HG02852 (cell line): ENCODE results near the gene SPACA1.
"Not testable (repeated sequence)": the region's sequence is repeated elsewhere in the genome, so short reads cannot be mapped to it uniquely, and the experiment has no call there.

Experiments used
- ATAC-seq: cut with Tn5 transposase; IDR thresholded peaks from one replicate; pipeline ENCODE4 v1.9.1; 2021; ENCODE audit warnings: mild to moderate bottlenecking, moderate library complexity; ENCODE audit not compliant: unreplicated experiment

Gene SPACA1, protein sequence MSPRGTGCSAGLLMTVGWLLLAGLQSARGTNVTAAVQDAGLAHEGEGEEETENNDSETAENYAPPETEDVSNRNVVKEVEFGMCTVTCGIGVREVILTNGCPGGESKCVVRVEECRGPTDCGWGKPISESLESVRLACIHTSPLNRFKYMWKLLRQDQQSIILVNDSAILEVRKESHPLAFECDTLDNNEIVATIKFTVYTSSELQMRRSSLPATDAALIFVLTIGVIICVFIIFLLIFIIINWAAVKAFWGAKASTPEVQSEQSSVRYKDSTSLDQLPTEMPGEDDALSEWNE

DNA sequence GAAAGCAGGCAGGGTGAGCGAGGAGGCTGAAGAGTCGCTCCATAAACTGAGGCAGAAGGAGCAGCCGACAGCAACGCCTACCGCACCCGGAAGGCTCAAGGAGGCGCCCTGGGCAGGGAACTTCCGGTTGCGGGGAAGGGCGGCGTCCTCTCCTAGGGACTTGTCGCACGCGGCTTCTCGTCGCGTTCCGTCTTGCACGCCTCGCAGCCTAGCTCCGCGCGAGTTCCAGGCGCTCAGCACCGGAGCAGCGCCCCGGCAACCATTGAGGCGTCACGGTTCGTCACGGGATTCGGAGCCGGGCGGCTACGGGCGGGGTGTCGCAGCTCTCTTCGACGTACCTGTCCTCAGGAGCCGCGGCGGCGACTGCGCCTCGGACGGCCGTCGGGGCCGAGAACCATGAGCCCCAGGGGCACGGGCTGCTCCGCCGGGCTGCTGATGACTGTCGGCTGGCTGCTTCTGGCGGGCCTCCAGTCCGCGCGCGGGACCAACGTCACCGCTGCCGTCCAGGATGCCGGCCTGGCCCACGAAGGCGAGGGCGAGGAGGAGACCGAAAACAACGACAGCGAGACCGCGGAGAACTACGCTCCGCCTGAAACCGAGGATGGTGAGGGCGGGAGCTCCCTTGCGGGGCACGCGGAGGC is at the start of gene SPACA1:
TSS of gene SPACA1 (plus strand) at position 332 of the 641 bp plus-strand sequence. CDS start at position 397, 65 bp downstream.
- no peak for ATAC-seq

DNA sequence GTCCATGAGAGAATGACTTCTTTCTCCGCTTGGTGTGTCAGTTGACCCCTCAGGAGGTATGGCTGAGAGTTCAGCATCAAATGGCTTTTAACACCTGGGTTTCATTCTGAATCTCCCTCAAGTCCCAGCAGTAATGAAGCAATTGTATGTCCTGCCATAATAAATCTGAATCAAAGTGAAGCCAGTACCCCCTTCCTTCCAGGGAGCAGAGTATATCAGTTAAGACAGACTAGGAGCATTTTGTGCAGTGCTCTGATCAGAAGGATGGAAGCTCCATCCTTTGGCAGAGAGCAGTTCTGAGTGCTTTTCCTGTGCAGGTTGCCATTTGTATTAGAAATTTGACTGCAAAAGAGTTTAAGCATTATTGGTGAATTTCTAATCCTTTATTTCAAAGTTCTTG is 46.9 kb upstream of the SPACA1 start:
- no peak for ATAC-seq

DNA sequence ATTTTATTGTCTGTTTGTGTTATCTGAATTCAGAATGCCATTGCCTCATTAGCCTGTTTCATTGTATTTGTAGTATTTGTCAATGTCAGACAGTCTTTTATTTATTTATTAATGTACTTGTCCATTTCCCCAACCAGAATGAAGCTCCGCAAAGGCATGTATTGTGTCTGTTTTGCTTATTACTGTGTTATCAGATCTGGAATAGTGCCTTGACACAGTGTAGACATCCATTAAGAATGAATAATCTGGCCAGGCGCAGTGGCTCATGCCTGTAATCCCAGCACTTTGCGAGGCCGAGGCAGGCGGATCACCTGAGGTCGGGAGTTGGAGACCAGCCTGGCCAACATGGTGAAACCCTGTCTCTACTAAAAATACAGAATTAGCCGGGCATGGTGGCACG is 46.4 kb upstream of the SPACA1 start:
- not testable (repeated sequence) for ATAC-seq

DNA sequence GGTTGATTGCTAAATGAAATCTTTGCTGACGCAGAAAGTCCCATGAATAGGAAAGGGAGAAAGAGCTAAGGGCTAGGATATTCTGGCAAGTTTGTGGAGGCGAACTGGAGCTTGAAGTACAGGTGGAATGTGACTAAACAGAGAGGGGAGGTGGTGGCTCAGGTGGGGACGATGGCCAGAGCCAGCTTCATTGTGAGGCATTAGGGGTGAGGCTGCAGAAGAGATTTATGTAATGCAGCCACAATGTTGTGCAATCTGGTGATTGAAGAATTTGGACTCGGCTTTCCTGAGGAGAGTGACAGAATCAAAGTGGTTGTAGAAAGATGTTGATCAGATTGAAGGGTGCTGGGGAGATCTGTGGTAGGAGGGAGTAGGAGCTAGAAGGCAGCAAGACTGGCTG is 42.9 kb upstream of the SPACA1 start:
- no peak for ATAC-seq

DNA sequence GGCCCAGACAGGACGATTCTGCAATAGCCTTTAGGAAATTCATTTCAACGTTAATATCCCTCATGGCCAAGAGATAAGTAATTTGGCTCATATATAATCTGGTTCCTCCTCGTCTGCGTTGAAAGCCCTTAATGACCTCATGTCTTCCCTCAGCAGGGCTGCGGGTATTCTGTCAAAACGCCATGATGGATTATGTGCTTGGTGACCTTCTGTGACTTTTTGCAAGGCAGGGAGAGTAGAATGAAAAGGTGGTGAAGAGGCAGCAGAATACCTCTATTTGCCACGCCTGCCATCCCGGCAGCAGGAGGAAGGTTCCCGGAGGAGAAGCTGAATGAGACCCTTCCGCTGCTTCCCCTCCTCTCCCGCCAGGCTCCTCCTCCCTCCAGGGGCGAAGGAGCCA is 41.1 kb upstream of the SPACA1 start:
- ATAC-seq: no peak

DNA sequence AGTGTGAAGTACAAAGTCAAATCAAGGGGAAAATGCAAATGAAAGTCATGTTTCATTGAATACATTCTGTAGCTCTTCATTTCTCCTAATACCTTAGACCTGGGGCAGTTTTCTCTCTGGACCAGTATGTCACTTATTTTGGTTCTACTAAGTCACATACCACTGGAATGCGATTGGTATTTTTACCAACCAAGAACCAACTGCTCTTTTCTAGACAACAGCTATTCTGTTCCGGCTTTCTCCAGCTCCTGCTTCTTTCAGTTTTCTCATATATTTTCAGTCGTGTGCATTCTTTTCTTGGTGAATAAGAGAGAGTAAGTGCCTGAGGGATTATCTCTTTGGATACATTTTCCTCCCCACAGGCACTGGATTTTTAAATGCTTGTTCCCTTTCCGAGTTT is 39.2 kb upstream of the SPACA1 start:
- no peak for ATAC-seq

DNA sequence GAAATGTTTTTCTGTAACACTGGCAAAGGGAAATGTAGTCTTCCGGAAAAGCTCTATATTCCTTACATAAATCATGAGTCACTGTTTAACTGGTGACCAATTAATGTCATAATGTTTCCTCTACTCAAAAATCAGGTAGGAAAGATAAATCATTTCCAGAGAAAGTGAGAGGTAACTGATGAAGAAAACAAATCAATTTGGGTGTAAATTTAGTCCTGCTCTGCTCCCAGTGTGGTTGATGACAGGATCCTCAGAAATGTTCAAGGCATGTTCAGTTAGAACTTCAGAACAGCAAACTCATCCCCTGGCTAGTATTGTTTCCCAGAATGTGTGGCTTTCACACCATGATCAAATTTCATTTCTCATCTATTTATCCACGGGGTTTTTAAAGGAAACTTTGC is 38.8 kb upstream of the SPACA1 start:
- no peak for ATAC-seq

DNA sequence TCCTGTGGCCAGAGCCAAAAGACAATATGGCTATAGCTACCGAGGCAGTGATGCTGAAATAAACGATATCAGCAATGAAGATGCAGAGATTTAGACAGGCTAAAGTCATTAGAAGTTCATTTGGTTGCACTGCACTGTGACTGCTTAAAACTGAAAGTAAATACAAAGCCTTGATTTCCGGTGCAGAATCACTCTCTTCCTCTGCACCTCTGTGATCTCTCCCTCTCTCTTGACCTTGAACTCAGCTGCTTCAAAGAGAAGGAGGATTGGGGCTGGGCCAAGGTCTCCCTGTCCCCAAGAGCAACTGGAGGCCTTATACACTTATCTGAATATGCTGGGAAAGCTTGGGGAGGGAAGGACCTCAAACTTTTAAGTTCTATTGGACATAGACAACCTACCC is 34.6 kb upstream of the SPACA1 start:
- ATAC-seq: peak; percentile 83

DNA sequence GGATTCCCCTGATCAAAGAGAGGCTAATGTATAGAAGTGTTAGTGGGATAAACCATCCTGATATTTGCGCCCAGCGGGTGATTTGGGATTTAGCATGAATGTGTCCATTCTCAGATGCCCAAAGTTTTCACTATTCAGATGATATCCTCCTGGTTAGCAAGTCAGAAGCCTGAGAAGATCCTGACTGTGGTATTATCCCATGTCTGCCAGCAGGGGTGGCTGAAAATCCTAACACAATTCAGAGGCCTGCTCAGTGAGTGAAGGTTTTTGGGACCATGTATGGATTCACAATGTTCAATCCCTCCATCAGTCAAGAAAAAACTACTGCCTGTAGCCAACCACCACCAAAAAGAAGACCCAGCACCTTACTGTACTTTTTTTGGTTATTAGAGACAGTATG is 34.1 kb upstream of the SPACA1 start:
- ATAC-seq: no peak

DNA sequence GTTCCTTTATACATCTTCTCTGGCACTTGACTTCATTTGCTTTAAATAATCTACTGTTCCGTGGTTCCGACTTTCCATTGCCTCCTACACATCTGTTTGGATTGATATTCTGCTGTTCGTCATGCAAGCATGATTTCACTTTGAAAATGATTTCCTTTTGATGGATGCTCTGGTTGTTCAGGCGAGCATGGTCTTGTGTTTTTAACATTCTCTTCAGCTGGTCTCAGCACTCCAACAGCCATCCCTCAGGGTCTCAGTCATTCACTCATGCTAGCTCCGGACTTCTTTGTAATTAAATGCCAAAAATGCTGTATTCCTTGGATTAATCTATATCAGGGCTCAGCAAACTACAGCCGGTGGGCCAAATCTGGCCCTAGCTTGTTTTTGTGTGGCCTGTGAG is 27.2 kb upstream of the SPACA1 start:
- no peak for ATAC-seq

DNA sequence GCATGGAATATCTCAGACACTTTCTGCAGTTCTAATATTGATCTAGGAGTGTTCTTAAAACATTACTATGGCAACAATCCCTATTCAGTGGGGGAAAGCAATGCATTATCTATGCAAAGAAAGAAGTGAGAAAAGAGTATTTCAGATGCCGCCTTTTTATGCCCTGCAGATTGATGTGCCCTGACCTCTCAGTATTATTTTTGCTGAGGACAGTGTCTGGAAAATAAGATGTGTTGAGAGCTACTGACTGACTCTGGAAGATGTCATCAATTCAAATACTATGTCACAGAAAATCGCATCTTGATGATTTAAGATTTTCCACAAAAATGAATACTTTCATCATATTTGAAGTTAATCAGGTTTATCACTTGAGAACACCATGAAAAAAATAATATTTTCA is 22.9 kb upstream of the SPACA1 start:
- no peak for ATAC-seq

DNA sequence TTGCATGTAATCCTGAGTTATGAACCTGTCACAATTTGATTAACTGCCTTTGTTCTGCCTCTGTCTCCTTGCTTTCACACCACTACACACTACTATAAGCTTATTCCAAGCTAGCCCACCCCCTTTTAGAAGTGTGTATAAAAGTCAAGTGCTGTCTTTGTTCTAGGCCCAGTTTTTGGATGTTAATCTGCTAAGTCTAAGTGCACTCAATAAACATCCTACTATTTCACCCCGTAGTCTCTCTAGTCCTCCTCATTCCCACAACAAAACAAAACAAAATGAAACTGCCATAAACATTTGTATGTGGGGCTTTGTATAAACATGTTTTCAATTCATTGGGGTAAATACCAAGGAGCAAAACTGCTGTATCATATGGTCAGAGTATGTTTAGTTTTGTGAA is 16.1 kb upstream of the SPACA1 start:
- ATAC-seq: no peak

DNA sequence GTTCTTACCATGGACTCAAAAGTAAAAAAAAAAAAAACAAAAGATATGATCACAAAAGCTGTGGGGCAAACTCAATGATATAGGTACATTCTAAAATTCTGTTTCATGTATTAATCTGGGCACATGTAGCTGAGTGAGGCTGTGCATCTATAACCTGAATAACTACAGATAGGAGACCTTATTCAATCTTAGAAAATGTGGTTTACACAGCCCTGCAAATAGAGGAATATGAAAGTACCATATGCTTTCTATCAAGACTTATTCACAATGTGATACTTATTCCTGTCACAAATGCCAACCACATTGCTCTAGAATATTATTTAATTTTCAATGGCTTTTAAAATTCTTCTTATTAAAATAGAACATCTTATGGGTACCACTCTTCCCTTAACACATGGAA is 3.1 kb upstream of the SPACA1 start:
- no peak for ATAC-seq

DNA sequence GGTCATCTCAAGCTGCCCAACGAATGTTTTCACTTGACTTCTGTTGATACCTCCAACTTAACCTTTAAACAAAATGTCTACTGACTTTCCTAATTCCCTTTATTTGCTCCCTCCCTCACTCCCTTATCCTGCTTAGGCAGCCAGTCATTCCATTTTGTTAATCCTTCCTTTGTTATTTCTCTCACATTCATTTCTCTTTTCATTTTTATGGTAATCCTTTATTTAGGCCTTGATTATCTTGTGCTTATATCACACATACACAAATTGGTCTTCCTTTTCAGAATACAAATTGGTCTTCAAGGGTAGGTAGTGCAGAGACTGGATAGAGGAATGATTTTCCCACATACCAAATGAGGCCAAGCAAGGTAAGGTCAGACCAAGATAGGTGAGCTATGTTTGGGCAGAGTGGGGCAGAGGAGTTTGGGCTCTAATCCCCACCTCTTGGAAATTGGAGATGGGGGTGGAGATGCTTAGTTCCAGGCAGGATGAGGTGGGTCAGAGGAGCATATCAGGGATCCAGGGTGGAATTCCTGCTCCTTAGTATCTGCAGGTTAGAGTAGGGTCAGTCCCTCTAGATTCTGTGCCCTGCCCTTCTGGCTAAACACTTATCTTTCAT is 2.0 kb upstream of the SPACA1 start:
- no peak for ATAC-seq

DNA sequence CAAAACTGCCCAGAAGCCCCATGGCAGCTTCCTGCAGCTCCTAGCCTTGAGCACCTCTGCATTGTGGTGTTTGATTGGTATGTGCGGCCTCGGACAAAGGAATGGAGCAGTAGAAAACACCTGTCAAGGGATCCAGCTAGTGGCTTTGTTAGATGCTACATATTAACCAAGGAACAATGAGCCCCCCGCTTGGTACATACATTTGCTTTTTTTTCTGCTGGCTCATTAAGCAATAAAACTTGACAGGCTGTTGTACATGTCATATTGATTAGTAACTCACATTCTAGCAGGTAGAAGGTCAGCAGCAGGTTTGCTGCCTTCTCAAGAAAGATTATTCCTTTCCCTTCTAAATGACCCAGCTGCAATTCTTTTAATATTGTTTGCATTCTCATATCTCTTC is 937 bp downstream of the SPACA1 start:
- ATAC-seq: no peak

DNA sequence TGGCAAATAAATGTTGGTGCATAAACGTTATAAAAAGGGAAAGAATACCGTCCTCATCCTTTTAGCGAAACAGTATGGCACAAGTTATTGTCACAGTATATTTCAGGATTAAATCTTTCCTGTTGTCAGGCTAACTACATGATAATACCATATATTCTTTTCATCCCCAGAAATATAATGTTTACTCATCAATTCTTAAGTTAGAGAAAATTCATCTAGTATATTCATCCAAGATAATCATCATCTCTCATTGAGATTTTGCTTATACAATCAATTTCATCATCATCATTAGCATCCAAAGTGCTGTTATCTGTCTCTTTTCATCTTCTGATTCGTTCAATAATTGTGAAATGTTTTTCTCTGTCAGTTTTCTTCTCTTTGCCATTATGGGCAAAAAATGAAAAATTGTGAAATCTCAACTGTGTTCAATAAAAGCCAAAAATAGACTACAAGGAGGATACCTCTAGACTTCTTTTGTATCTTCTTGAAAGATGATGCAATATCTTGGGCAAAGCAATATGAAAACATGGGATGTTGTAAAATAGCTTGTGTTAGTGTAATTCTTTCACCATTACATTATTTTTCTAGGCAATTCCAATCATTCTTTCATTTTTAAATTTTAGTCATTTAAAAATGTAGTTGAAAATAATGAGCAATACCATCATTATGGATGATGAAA is 2.6 kb downstream of the SPACA1 start:
- no peak for ATAC-seq

DNA sequence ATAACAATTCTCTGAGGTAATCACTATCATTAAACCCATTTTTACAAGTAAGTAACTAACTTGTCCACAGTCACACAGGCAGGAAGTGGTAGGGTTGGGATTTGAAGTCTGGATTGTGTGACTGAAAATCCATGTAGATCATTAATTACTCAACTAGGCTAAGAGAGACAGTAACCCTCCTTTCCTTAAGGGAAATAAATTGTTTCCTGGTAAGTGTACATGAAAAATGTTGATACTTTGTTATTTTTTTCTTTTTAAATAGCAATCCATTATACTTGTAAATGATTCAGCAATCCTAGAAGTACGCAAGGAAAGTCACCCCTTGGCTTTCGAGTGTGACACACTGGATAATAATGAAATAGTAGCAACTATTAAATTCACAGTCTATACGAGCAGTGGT is 11.6 kb downstream of the SPACA1 start:
- ATAC-seq: no peak

DNA sequence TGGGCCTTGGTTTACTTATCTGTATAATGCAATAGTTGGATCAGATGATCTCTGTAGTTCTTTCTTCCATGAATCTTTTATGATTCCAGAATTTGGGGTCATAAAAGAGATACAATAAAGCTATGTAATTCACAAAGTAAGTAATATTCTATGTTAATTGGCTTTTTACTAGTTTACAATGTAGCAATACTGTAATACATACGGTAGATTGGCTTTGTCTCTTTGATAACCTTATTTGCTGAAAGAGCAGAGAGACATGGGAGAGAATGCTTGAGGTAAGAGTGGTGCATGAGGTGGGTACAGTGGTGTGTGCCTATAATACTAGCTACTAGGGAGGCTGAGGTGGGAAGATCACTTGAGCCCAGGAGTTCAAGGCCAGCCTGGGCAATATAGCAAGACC is 14.7 kb downstream of the SPACA1 start:
- no peak for ATAC-seq

DNA sequence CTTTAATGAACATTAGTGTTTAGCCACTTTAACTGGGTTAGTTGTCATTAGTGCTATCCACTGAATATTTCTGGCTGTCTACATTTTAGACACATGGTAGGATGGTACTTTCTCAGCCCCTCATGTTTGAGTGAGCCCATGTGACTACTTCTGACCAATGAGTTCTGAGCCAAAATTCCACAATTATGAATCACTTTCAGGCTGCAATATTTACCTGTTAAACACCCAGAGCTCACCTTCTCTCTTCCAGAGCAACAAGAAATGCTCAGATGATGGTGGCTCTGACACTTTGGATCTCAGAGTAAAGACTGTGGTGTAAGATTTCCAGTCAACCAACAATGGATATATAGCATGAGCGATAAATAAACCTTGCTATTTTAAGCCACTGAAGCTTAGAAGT is 24.8 kb downstream of the SPACA1 start:
- no peak for ATAC-seq

DNA sequence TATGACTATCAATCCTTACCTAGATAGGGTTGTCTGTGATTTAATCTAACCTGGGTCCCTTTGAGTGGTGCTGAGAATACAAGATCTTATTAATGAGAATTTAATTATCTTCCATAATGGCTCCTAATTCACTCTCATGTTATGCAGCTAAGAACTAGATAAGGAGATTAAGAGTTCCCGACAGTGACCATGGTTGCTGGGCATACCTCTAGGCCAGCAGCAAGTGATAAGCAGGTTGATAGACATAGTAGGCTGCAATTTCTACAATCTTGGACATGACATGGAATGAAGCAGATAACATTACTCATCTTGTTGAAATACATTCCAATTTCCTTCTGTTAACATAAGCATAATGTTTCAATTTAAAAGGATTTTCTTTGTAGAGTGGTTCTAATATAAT is 27.1 kb downstream of the SPACA1 start:
- no peak for ATAC-seq

DNA sequence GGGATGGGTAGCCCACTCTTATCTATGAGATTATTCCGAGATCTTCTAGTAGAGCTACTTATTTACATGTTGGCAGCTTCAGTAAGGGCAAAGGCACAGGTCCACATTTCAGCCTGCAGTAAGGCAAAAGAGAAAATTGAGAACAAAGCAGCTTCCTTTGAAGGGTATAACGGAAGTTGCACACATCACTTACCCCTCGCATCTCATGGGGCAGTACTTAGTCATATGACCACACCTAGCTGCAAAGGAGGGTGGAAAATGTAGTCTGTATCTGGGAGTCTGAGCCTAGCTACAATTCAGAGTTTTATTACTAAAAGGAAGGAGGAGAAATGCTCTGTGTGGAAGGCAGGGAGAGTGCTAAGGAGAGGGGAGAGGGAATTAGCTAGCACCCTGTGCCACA is 29.7 kb downstream of the SPACA1 start:
- ATAC-seq: no peak

DNA sequence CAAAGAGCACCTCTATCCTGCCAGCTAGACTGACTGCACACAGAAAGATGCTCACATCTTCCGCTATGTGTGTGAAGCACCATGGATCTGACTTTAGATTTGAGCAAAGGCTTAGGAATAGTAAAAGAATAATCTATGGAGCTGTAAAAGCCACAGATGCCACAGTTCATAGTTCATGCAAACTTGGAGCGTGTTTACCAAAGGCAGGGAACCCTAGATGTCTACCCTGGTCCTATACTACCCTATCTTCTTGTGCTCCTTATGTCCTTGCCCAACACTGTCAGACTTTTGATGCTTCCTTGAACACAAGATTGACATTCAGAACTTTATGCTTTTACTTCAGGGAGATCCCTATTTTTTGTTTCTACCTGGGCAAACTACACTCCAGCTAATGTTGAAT is 39.2 kb downstream of the SPACA1 start:
- ATAC-seq: no peak
